H1 (cell line): ENCODE results near the gene TNS3. TPM values are rescaled to one million over a fixed set of nuclear protein-coding genes. Genes with fewer than 3 reads are reported as not detected.

Experiments
- CTCF ChIA-PET: fragments of 300-600 bp; sonication (Branson Sonifier 250); formaldehyde crosslinking; loops from one replicate; lab custom pipeline; 2021; ENCODE audit not compliant: partially characterized antibody; lab: Charles Lee
- POLR2A ChIA-PET: fragments of 300-600 bp; sonication (Branson Sonifier 250); formaldehyde crosslinking; loops from one replicate; lab custom pipeline; 2021; ENCODE audit warnings: inconsistent platforms; ENCODE audit not compliant: partially characterized antibody; lab: Charles Lee
- DNase-seq, 2 experiments: peaks; one replicate each; pipeline versions ENCODE4 v3.0.0 to v3.0.0-alpha.2; 2010 to 2022; ENCODE audit warnings: low spot score in 2 of 2, low read depth in 1 of 2, mixed read lengths in 1 of 2
- FAIRE-seq: peaks from 2 replicates; lab custom pipeline; 2011; peaks lifted over from hg19 to GRCh38; lab: Jason Lieb, UNC
- H2AFZ ChIP-seq: 2 replicates; pipeline ENCODE4 v1.8.1; 2012; ENCODE audit warnings: low read length, inconsistent platforms
- H2AK5ac ChIP-seq: 2 replicates; pipeline ENCODE4 v1.6.1; 2013; ENCODE audit warnings: low read depth, low read length
- H2BK120ac ChIP-seq: replicated peaks from 2 replicates; pipeline ENCODE3; 2013; ENCODE audit warnings: low read depth, low read length, inconsistent platforms
- H2BK12ac ChIP-seq: 2 replicates; pipeline ENCODE4 v1.6.1; 2013; ENCODE audit warnings: low read depth, low read length
- H2BK15ac ChIP-seq: 2 replicates; pipeline ENCODE4 v1.6.1; 2013; ENCODE audit warnings: low read length
- H2BK20ac ChIP-seq: 2 replicates; pipeline ENCODE4 v1.6.1; 2013; ENCODE audit warnings: low read length
- H2BK5ac ChIP-seq: 2 replicates; pipeline ENCODE4 v1.6.1; 2013; ENCODE audit warnings: low read depth, low read length
- H3K14ac ChIP-seq: 2 replicates; pipeline ENCODE4 v1.6.1; 2013; ENCODE audit warnings: inconsistent platforms; ENCODE audit not compliant: insufficient read length
- H3K18ac ChIP-seq: 2 replicates; pipeline ENCODE4 v1.6.1; 2013; ENCODE audit warnings: low read length; ENCODE audit errors: extremely low read depth
- H3K23ac ChIP-seq: 2 replicates; pipeline ENCODE4 v1.6.1; 2013; ENCODE audit warnings: inconsistent platforms; ENCODE audit not compliant: insufficient read length
- H3K23me2 ChIP-seq: 2 replicates; pipeline ENCODE4 v1.6.1; 2013; ENCODE audit warnings: low read depth, low read length
- H3K27ac ChIP-seq: 2 replicates; pipeline ENCODE4 v1.6.1; 2011; ENCODE audit warnings: low read depth, low read length, inconsistent platforms
- H3K27me3 ChIP-seq, 4 experiments: replicated peaks in 1 of 4; 1 replicate in 1 of 4; 2 replicates in 3 of 4; pipeline versions ENCODE4 v1.6.1 to v1.8.1; 2011 to 2013; ENCODE audit warnings: low read length in 3 of 4, mild to moderate bottlenecking in 3 of 4, inconsistent platforms in 2 of 4, mixed read lengths in 2 of 4, moderate library complexity in 1 of 4; ENCODE audit not compliant: control insufficient read depth in 3 of 4, insufficient read depth in 3 of 4; ENCODE audit errors: extremely low read depth in 1 of 4
- H3K36me3 ChIP-seq, 4 experiments: 2 replicates each; pipeline versions ENCODE4 v1.6.1 to v1.8.1; 2011 to 2013; ENCODE audit warnings: mild to moderate bottlenecking in 4 of 4, low read length in 3 of 4, moderate library complexity in 2 of 4, control low read depth in 1 of 4, inconsistent platforms in 1 of 4; ENCODE audit not compliant: insufficient read depth in 4 of 4, control insufficient read depth in 2 of 4
- H3K4ac ChIP-seq: replicated peaks from 2 replicates; pipeline ENCODE3; 2013; ENCODE audit warnings: low read length, low read depth, mixed read lengths, inconsistent platforms; ENCODE audit not compliant: insufficient read length
- H3K4me1 ChIP-seq, 4 experiments: replicated peaks in 1 of 4; 1 replicate in 1 of 4; 2 replicates in 3 of 4; pipeline versions ENCODE4 v1.6.1 to v1.8.1; 2011 to 2013; ENCODE audit warnings: low read length in 3 of 4, inconsistent platforms in 2 of 4, mixed read lengths in 1 of 4; ENCODE audit not compliant: insufficient read depth in 4 of 4, control insufficient read depth in 3 of 4
- H3K4me2 ChIP-seq, 2 experiments: 2 replicates each; pipeline versions ENCODE4 v1.6.1 to v1.8.1; 2011 to 2013; ENCODE audit warnings: low read depth in 2 of 2, low read length in 2 of 2, control low read depth in 1 of 2, inconsistent platforms in 1 of 2, mild to moderate bottlenecking in 1 of 2; ENCODE audit not compliant: insufficient read depth in 1 of 2
- H3K4me3 ChIP-seq, 4 experiments: fragments of 200-600, 300-600 bp in 1 of 4; sonication (generic), shearing (Covaris generic), sonication (Bioruptor Twin) in 1 of 4; 2 replicates each; pipeline versions ENCODE4 v1.5.1 to v1.8.1; 2011 to 2016; ENCODE audit warnings: low read length in 4 of 4, low read depth in 3 of 4, control low read depth in 2 of 4, inconsistent platforms in 2 of 4, mild to moderate bottlenecking in 2 of 4, mixed read lengths in 1 of 4, moderate library complexity in 1 of 4; ENCODE audit not compliant: insufficient read depth in 2 of 4; ENCODE audit errors: extremely low read depth in 1 of 4
- H3K56ac ChIP-seq: replicated peaks from 2 replicates; pipeline ENCODE3; 2013; ENCODE audit warnings: low read depth, mild to moderate bottlenecking, mixed read lengths, low read length, inconsistent platforms; ENCODE audit not compliant: insufficient read length
- H3K79me1 ChIP-seq: 2 replicates; pipeline ENCODE4 v1.6.1; 2013; ENCODE audit warnings: low read depth, low read length, control low read depth
- H3K79me2 ChIP-seq, 2 experiments: 2 replicates each; pipeline versions ENCODE4 v1.6.1 to v1.8.1; 2012 to 2013; ENCODE audit warnings: low read length in 2 of 2, mild to moderate bottlenecking in 2 of 2, inconsistent platforms in 1 of 2; ENCODE audit not compliant: insufficient read depth in 2 of 2, control insufficient read depth in 1 of 2
- H3K9ac ChIP-seq, 4 experiments: replicated peaks in 1 of 4; 1 replicate in 1 of 4; 2 replicates in 3 of 4; pipeline versions ENCODE4 v1.6.1 to v1.8.1; 2011 to 2013; ENCODE audit warnings: low read depth in 3 of 4, low read length in 3 of 4, control low read depth in 2 of 4, mild to moderate bottlenecking in 2 of 4, moderate library complexity in 2 of 4, inconsistent platforms in 1 of 4; ENCODE audit errors: extremely low read depth in 1 of 4
- H3K9me3 ChIP-seq, 2 experiments: 2 replicates each; pipeline versions ENCODE4 v1.6.1 to v1.8.1; 2012 to 2013; ENCODE audit warnings: mild to moderate bottlenecking in 2 of 2, moderate library complexity in 2 of 2, control low read depth in 1 of 2, inconsistent platforms in 1 of 2, low read depth in 1 of 2, low read length in 1 of 2, mixed read lengths in 1 of 2; ENCODE audit not compliant: insufficient read depth in 2 of 2
- H4K20me1 ChIP-seq, 2 experiments: replicated peaks in 1 of 2; 2 replicates each; pipeline versions ENCODE3 to v1.8.1; 2011 to 2013; ENCODE audit warnings: inconsistent platforms in 2 of 2, low read length in 2 of 2, mild to moderate bottlenecking in 1 of 2; ENCODE audit not compliant: insufficient read depth in 2 of 2, control insufficient read depth in 1 of 2
- H4K5ac ChIP-seq: 2 replicates; pipeline ENCODE4 v1.6.1; 2013; ENCODE audit warnings: low read length, low read depth, mixed read lengths, inconsistent platforms; ENCODE audit not compliant: insufficient read length
- H4K8ac ChIP-seq: 2 replicates; pipeline ENCODE4 v1.8.0; 2013; ENCODE audit warnings: mild to moderate bottlenecking, moderate library complexity, low read length, inconsistent platforms; ENCODE audit not compliant: insufficient read depth; ENCODE audit errors: extremely low read depth
- H4K91ac ChIP-seq: replicated peaks from 2 replicates; pipeline ENCODE3; 2013; ENCODE audit warnings: low read length, mixed read lengths, inconsistent platforms; ENCODE audit not compliant: insufficient read length
- EGR1 ChIP-seq: IDR thresholded peaks from 2 replicates; pipeline ENCODE4 v1.6.1; 2011; ENCODE audit warnings: low read depth, low read length, borderline replicate concordance
- EP300 ChIP-seq, 2 experiments: IDR thresholded peaks; 1 replicate in 1 of 2; 2 replicates in 1 of 2; pipeline ENCODE4 v1.6.1; 2011 to 2012; ENCODE audit warnings: low read depth in 2 of 2, low read length in 2 of 2, mild to moderate bottlenecking in 2 of 2, borderline replicate concordance in 1 of 2, inconsistent platforms in 1 of 2, moderate library complexity in 1 of 2
- MAFK ChIP-seq: IDR thresholded peaks from 2 replicates; pipeline ENCODE4 v1.6.1; 2012; ENCODE audit warnings: low read depth, mild to moderate bottlenecking, improper control_type of control experiment, low read length
- SAP30 ChIP-seq: fragments of 300-600 bp; sonication (generic); IDR thresholded peaks from 2 replicates; pipeline ENCODE4 v1.7.1; 2012; ENCODE audit warnings: low read length, moderate library complexity, mild to moderate bottlenecking, inconsistent platforms; ENCODE audit not compliant: insufficient read depth, insufficient replicate concordance
- SIX5 ChIP-seq: IDR thresholded peaks from 2 replicates; pipeline ENCODE4 v1.6.1; 2011; ENCODE audit warnings: mild to moderate bottlenecking, low read depth, low read length
- TBP ChIP-seq: IDR thresholded peaks from 2 replicates; pipeline ENCODE4 v1.6.1; 2011; ENCODE audit warnings: low read depth, low read length, improper control_type of control experiment
- WGBS, 2 experiments: shearing (Covaris generic) in 1 of 2; methylation state at CpG; one replicate each; pipeline versions ENCODE4 v1.1.6 to v1.1.7; 2013 to 2015; ENCODE audit warnings: low lambda C conversion rate in 2 of 2, mixed read lengths in 2 of 2, inconsistent platforms in 1 of 2, low coverage in 1 of 2, missing lambda C conversion rate in 1 of 2; ENCODE audit not compliant: insufficient replicate concordance in 2 of 2, insufficient coverage in 1 of 2, insufficient read length in 1 of 2; ENCODE audit errors: extremely low coverage in 1 of 2, missing lambda C conversion rate in 1 of 2; 5-methylcytosine and 5-hydroxymethylcytosine counted together
- polyA plus RNA-seq, 7 experiments: library from polyadenylated mRNA; depleted of rRNA in 3 of 7; stranded (reverse) in 5 of 7; unstranded in 2 of 7; fragments of >200 nt in 5 of 7; fragments of 200-250 nt in 2 of 7; gene quantifications; 1 replicate in 5 of 7; 2 replicates in 1 of 7; 4 replicates in 1 of 7; pipeline versions ENCODE4 v1.2.1 to v1.2.3, GENCODE V29; 2011 to 2013; ENCODE audit warnings: missing spikeins in 2 of 7, mixed read lengths in 2 of 7
- total RNA-seq: library from RNA; stranded (reverse); fragmentation: NEBNext Ultra II Directional; extraction: Animal tissue kit (Norgen Biotek cat#: 25700); gene quantifications from 2 replicates; pipeline ENCODE4 v1.2.1, GENCODE V29; 2021
- TF ChIP-seq, protein P1 (sequence below): IDR thresholded peaks from 2 replicates; pipeline ENCODE4 v1.6.1; 2012; ENCODE audit warnings: inconsistent platforms

Gene TNS3
- total and polyA plus RNA-seq, 2 of the 8 experiments (the other 6 are each of a cell fraction or from before 2014, with no cell fraction given), result 11.9 to 24.2 TPM

GRCh38 chr7:47614450-47614849 lies 32.5 kb upstream of the TNS3 start:
- Histone ChIP-seq H4K20me1 (no peaks in the 10 kb centered on the region), H3K56ac (no peak overlapping the region), H2BK20ac (no peak overlapping the region), H3K23ac (no peak overlapping the region), H4K5ac (peak overlapping the region; percentile 25), H3K79me2 (no peaks in the 10 kb centered on the region)
- no peak for FAIRE-seq
- TF ChIP-seq TBP (no peak), MAFK (peak; percentile 3; the same call in 1 of the 2 replicates), SAP30 (no peak), SIX5 (no peak), EGR1 (no peak), EP300 (IDR thresholded peaks at IDR 0.05; ENCODE audit: borderline replicate concordance in 1 of 2, low read depth in 2 of 2, low read length in 2 of 2) (no peak)
- TF ChIP-seq, protein P1, sequence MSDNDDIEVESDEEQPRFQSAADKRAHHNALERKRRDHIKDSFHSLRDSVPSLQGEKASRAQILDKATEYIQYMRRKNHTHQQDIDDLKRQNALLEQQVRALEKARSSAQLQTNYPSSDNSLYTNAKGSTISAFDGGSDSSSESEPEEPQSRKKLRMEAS, result 0 out of 2 replicates have a peak, but pooled peaks have one; percentile 32
- TF ChIP-seq, all 59 proteins: peak for 2
- Histone ChIP-seq H2BK120ac (no peak overlapping the region), H3K9me3 (no peaks in the 10 kb centered on the region), H3K14ac (no peak overlapping the region), H3K4ac (no peak overlapping the region), H3K27ac (no peak overlapping the region), H3K79me1 (no peaks in the 10 kb centered on the region), H2BK12ac (no peak overlapping the region), H3K23me2 (no peaks in the 10 kb centered on the region), H3K27me3 (no peaks in the 10 kb centered on the region; a peak in 1 of 7 replicates), H3K4me2 (no peak overlapping the region), H3K4me1 (0 out of 7 replicates have a peak, but pooled peaks cover 0 to 2% (median 0%) of the 10 kb centered on the region in 4 experiments), H3K18ac (no peak overlapping the region), H3K4me3 (no peak overlapping the region), H4K8ac (no peak overlapping the region), H4K91ac (no peak overlapping the region), H3K9ac (no peak overlapping the region), H2BK5ac (no peak overlapping the region), H2BK15ac (no peak overlapping the region), H2AK5ac (no peak overlapping the region), H2AFZ (peak overlapping the region; percentile 85; the same call in 1 of the 2 replicates), H3K36me3 (no peaks in the 10 kb centered on the region)
- ChIA-PET POLR2A (no interaction called here), CTCF (interaction anchor here (1.7 kb wide), 1 partner anchor 32 kb away, joined by 5 read pairs; no protein-coding TSS in a partner anchor)
- WGBS, 2 experiments, result 77% methylated on average over 6 of the region's 6 CpGs; no CpG with 5 or more reads in 1 of the 2 experiments
- no peak for DNase-seq
